B cell (primary cell): ENCODE measurements around the gene DUSP18. TPM values are rescaled to one million over a fixed set of nuclear protein-coding genes. Genes with fewer than 3 reads are reported as not detected.
A peak's percentile ranks its signal among the peaks of the same experiment; 100 is the strongest.

Experiments used
- ATAC-seq: fragments of 200-7000 bp; cut with Tn5 transposase; one replicate; pipeline ENCODE4 v1.10.0; 2021; ENCODE audit warnings: low read depth, mild to moderate bottlenecking, moderate number of reproducible peaks, moderate library complexity
- CTCF ChIA-PET: fragments of 350-600 bp; sonication (Branson Sonifier 250); formaldehyde crosslinking; loops from one replicate; lab custom pipeline; 2021; ENCODE audit warnings: antibody characterized with exemption, inconsistent platforms; lab: Charles Lee
- POLR2A ChIA-PET: fragments of 350-600 bp; sonication (Branson Sonifier 250); formaldehyde crosslinking; loops from one replicate; lab custom pipeline; 2021; ENCODE audit warnings: antibody characterized with exemption; lab: Charles Lee
- DNase-seq: peaks from one replicate; pipeline ENCODE4 v3.0.0; 2013
- H2AFZ ChIP-seq: 2 replicates; pipeline ENCODE4 v1.6.1; 2012; ENCODE audit warnings: mild to moderate bottlenecking, low read depth, low read length; ENCODE audit not compliant: insufficient read depth, poor library complexity, severe bottlenecking
- H3K27ac ChIP-seq, 2 donors: 1 replicate in 1 of 2; 2 replicates in 1 of 2; pipeline ENCODE4 v1.5.1; 2012 to 2013; ENCODE audit warnings: low read length in 2 of 2, mild to moderate bottlenecking in 2 of 2, moderate library complexity in 1 of 2
- H3K27me3 ChIP-seq, 4 experiments: fragments of 200-600 bp in 1 of 4; sonication (generic) in 1 of 4; replicated peaks in 1 of 4; 1 replicate in 2 of 4; 2 replicates in 2 of 4; pipeline versions ENCODE4 v1.6.1 to v1.7.0; 2013 to 2016; ENCODE audit warnings: low read length in 3 of 4, mild to moderate bottlenecking in 2 of 4, mixed read lengths in 1 of 4, moderate library complexity in 1 of 4; ENCODE audit not compliant: insufficient read depth in 4 of 4, control insufficient read depth in 3 of 4; ENCODE audit errors: control extremely low read depth in 1 of 4
- H3K36me3 ChIP-seq, 2 experiments: replicated peaks in 1 of 2; 1 replicate in 1 of 2; 2 replicates in 1 of 2; pipeline versions ENCODE4 v1.6.1 to v1.7.1; 2013; ENCODE audit warnings: low read length in 1 of 2; ENCODE audit not compliant: insufficient read depth in 2 of 2, control insufficient read depth in 1 of 2; ENCODE audit errors: control extremely low read depth in 1 of 2, extremely low read depth in 1 of 2
- H3K4me1 ChIP-seq, 2 donors: fragments of 200-600 bp in 1 of 2; sonication (generic) in 1 of 2; 1 replicate in 1 of 2; 2 replicates in 1 of 2; pipeline versions ENCODE4 v1.5.1 to v1.6.1; 2013 to 2017; ENCODE audit warnings: low read length in 2 of 2; ENCODE audit not compliant: control insufficient read depth in 2 of 2, insufficient read depth in 2 of 2
- H3K4me2 ChIP-seq: replicated peaks from 2 replicates; pipeline ENCODE3; 2012; ENCODE audit warnings: mild to moderate bottlenecking, low read depth, low read length; ENCODE audit not compliant: poor library complexity, severe bottlenecking
- H3K4me3 ChIP-seq, 5 experiments: fragments of 200-600 bp in 1 of 5; sonication (generic) in 1 of 5; 1 replicate in 3 of 5; 2 replicates in 2 of 5; pipeline versions ENCODE4 v1.5.1 to v1.7.0; 2011 to 2016; ENCODE audit warnings: low read length in 4 of 5, mild to moderate bottlenecking in 4 of 5, low read depth in 2 of 5, control low read depth in 1 of 5, moderate library complexity in 1 of 5; ENCODE audit not compliant: insufficient read depth in 1 of 5; ENCODE audit errors: control extremely low read depth in 1 of 5, extremely low read depth in 1 of 5
- H3K79me2 ChIP-seq: fragments of 200-600 bp; sonication (generic); one replicate; pipeline ENCODE4 v1.6.0; 2016; ENCODE audit warnings: low read length; ENCODE audit not compliant: control insufficient read depth, insufficient read depth
- H3K9ac ChIP-seq: fragments of 200-600 bp; sonication (generic); 2 replicates; pipeline ENCODE4 v1.6.1; 2017; ENCODE audit warnings: mild to moderate bottlenecking, low read length, moderate library complexity
- H3K9me3 ChIP-seq, 3 donors: one replicate each; pipeline versions ENCODE4 v1.6.1 to v1.7.1; 2013; ENCODE audit warnings: low read length in 2 of 3; ENCODE audit not compliant: control insufficient read depth in 2 of 3, insufficient read depth in 1 of 3; ENCODE audit errors: control extremely low read depth in 1 of 3
- H4K20me1 ChIP-seq: 2 replicates; pipeline ENCODE4 v1.6.0; 2012; ENCODE audit warnings: mild to moderate bottlenecking, low read length; ENCODE audit not compliant: insufficient read depth, control insufficient read depth, poor library complexity, severe bottlenecking
- H3K27ac Mint-ChIP-seq: one replicate; pipeline ENCODE4 v1.8.0; 2021; ENCODE audit warnings: mixed read lengths
- H3K27me3 Mint-ChIP-seq: one replicate; pipeline ENCODE4 v1.8.0; 2021; ENCODE audit warnings: mixed read lengths
- H3K4me1 Mint-ChIP-seq: one replicate; pipeline ENCODE4 v1.8.0; 2021; ENCODE audit warnings: mixed read lengths
- H3K4me3 Mint-ChIP-seq: one replicate; pipeline ENCODE4 v1.8.0; 2021; ENCODE audit warnings: mixed read lengths
- H3K9me3 Mint-ChIP-seq: one replicate; pipeline ENCODE4 v1.8.0; 2022; ENCODE audit warnings: mixed read lengths; ENCODE audit not compliant: insufficient read depth
- CTCF ChIP-seq: fragments of 200-600 bp; IDR thresholded peaks from one replicate; pipeline ENCODE4 v1.8.0; 2022; ENCODE audit warnings: antibody characterized with exemption, mild to moderate bottlenecking
- EZH2 ChIP-seq: IDR thresholded peaks from 2 replicates; pipeline ENCODE4 v1.6.1; 2012; ENCODE audit warnings: borderline replicate concordance, low read depth, mild to moderate bottlenecking, moderate library complexity, low read length; ENCODE audit not compliant: insufficient read depth, poor library complexity, severe bottlenecking
- WGBS: methylation state at CpG from one replicate; pipeline ENCODE4 v1.1.5; 2013; ENCODE audit warnings: missing lambda C conversion rate; ENCODE audit not compliant: insufficient coverage; 5-methylcytosine and 5-hydroxymethylcytosine counted together
- intact Hi-C: fragments of 100-400 bp; cut with micrococcal nuclease; formaldehyde crosslinking; loops from one replicate; pipeline ENCODE4 v1.10.0; 2022
- polyA plus RNA-seq: library from polyadenylated mRNA; depleted of rRNA; stranded (reverse); fragments of >200 nt; gene quantifications from 2 replicates; pipeline ENCODE4 v1.2.3, GENCODE V29; 2012
- total RNA-seq, 2 donors: library from RNA; stranded (reverse); fragments of 120-200 nt in 1 of 2; gene quantifications; 1 replicate in 1 of 2; 2 replicates in 1 of 2; pipeline versions ENCODE4 v1.2.3 to v1.2.4, GENCODE V29; 2013 to 2022

The DUSP18 gene
- total and polyA plus RNA-seq, 2 donors (not counting 1 experiment from before 2014, with no cell fraction given), result 20.6 to 21.2 TPM

DNA sequence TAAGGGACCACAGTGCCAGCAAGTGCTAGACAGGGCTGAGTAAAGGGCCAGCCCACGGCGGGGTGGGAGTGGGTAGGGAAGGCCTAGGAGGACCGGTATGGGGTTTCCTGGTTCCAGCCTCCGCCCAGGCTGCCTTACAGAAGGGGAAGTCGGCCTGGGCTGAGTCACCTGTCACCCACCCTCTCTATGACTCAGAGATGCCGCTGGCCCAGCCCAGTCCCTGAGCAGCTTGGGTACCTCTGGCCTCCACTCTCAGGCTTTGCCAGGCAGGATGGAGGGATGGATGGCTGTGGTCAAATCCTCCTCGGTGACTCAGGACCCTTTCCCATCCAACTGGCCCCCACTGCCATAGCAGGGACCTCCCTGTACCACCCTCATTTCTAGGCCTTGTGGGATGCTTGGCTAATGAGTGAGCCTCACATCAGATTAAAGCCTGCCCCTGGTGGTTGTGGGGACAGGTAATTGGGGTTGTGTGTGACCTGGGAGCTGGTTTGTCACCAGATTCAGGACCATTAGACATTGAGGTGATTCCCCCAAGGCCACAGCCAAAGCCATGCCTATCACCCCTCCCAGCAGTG is 18.2 kb downstream of the DUSP18 start:
- no CpG with 5 or more reads among the region's 7 CpGs for WGBS
- peaks cover 9% of the 10 kb centered on the region for H3K4me1 Mint-ChIP-seq
- no peaks in the 10 kb centered on the region for H3K27me3 Mint-ChIP-seq
- Histone ChIP-seq H3K4me2 (no peak overlapping the region), H3K9me3 (no peaks in the 10 kb centered on the region), H3K9ac (no peak overlapping the region), H3K4me1 (peaks cover 0 to 7% of the 10 kb centered on the region in 2 donors), H4K20me1 (no peaks in the 10 kb centered on the region), H2AFZ (no peak overlapping the region), H3K79me2 (no peaks in the 10 kb centered on the region), H3K36me3 (no peaks in the 10 kb centered on the region), H3K4me3 (no peak overlapping the region), H3K27ac (no peak overlapping the region), H3K27me3 (no peaks in the 10 kb centered on the region)
- no peak overlapping the region for H3K4me3 Mint-ChIP-seq
- DNase-seq (peak; percentile 30), ATAC-seq (peak; percentile 97)
- no peaks in the 10 kb centered on the region for H3K9me3 Mint-ChIP-seq
- TF ChIP-seq EZH2, result no peak
- no peak for TF ChIP-seq CTCF
- POLR2A ChIA-PET, result interaction anchor here (0.6 kb wide), 1 partner anchor 273 kb away, joined by 3 read pairs; no protein-coding TSS in a partner anchor
- CTCF ChIA-PET, result interaction anchor here (1.7 to 3.9 kb wide), 2 partner anchors 14 to 16 kb away, joined by 6 to 20 read pairs; partner anchors contain the start of gene SLC35E4
- intact Hi-C loops, result loop anchor here (1.0 kb wide), 1 partner anchor 14 kb away; the partner anchor contains the start of gene SLC35E4
- H3K27ac Mint-ChIP-seq, result peak overlapping the region; percentile 26

GRCh38 chr22:30648825-30649224 is 18.9 kb downstream of the DUSP18 start:
- Histone ChIP-seq H3K9me3 (no peaks in the 10 kb centered on the region), H3K4me1 (peaks cover 0 to 7% of the 10 kb centered on the region in 2 donors), H3K79me2 (no peaks in the 10 kb centered on the region), H2AFZ (no peak overlapping the region), H3K36me3 (no peaks in the 10 kb centered on the region), H3K4me2 (no peak overlapping the region), H3K27me3 (no peaks in the 10 kb centered on the region), H3K9ac (no peak overlapping the region), H3K4me3 (no peak overlapping the region), H3K27ac (no peak overlapping the region), H4K20me1 (no peaks in the 10 kb centered on the region)
- intact Hi-C loops, result loop anchor here (1.0 kb wide), 1 partner anchor 14 kb away; the partner anchor contains the start of gene SLC35E4
- Mint-ChIP-seq H3K27me3 (no peaks in the 10 kb centered on the region), H3K9me3 (no peaks in the 10 kb centered on the region), H3K4me1 (peaks cover 9% of the 10 kb centered on the region), H3K27ac (no peak overlapping the region), H3K4me3 (no peak overlapping the region)
- no CpG with 5 or more reads among the region's 3 CpGs for WGBS
- ChIA-PET POLR2A (interaction anchor here (0.6 kb wide), 1 partner anchor 273 kb away, joined by 3 read pairs; no protein-coding TSS in a partner anchor), CTCF (interaction anchor here (1.7 to 3.9 kb wide), 2 partner anchors 14 to 16 kb away, joined by 6 to 20 read pairs; partner anchors contain the start of gene SLC35E4)
- TF ChIP-seq EZH2 (no peak), CTCF (no peak)
- ATAC-seq (no peak), DNase-seq (no peak)
